ENCODE measurements around the gene CACNG7. TPM values are rescaled to one million over a fixed set of nuclear protein-coding genes. Genes with fewer than 3 reads are reported as not detected.
A peak's percentile ranks its signal among the peaks of the same experiment; 100 is the strongest.
"Not testable (repeated sequence)": the region's sequence is repeated elsewhere in the genome, so short reads cannot be mapped to it uniquely, and the experiment has no call there.

CACNG7 gene
- polyA plus RNA-seq, 1 donor from 2014 or later: 27.8 TPM

- TF ChIP-seq MXI1 (conservative IDR thresholded peaks at IDR 0.05; ENCODE audit: poor library complexity, severe bottlenecking) (no peak), EP300 (conservative IDR thresholded peaks at IDR 0.05; ENCODE audit: poor library complexity, severe bottlenecking) (no peak), RAD21 (conservative IDR thresholded peaks at IDR 0.05) (no peak), SMC3 (conservative IDR thresholded peaks at IDR 0.05; ENCODE audit: poor library complexity) (no peak), CTCF (IDR thresholded peaks at IDR 0.05; ENCODE audit: poor library complexity, severe bottlenecking) (no peak), TAF1 (IDR thresholded peaks at IDR 0.05; ENCODE audit: low read depth) (no peak), REST (IDR thresholded peaks at IDR 0.05; ENCODE audit: borderline replicate concordance) (no peak)
- H3K9me2 ChIP-seq (ENCODE audit: insufficient read depth, low read length): no peaks in the 10 kb centered on the region
- peak overlapping the region; percentile 85 for H3K27ac ChIP-seq (ENCODE audit: low read length)
- peak overlapping the region; percentile 83 for H3K9ac ChIP-seq (ENCODE audit: low read length)
- H4K20me1 ChIP-seq (ENCODE audit: insufficient read depth): peaks cover 14% of the 10 kb centered on the region
- peaks cover 11% of the 10 kb centered on the region for H3K79me2 ChIP-seq (replicated peaks; ENCODE audit: insufficient read depth, low read length)
- H3K9me3 ChIP-seq (ENCODE audit: low read length): no peaks in the 10 kb centered on the region
- H2AFZ ChIP-seq (ENCODE audit: low read depth, low read length): no peak overlapping the region
- H3K27me3 ChIP-seq (ENCODE audit: insufficient read depth, low read depth, low read length): no peaks in the 10 kb centered on the region
- H3K4me3 ChIP-seq (ENCODE audit: low read length): peak overlapping the region; percentile 88
- no peaks in the 10 kb centered on the region for H3K36me3 ChIP-seq (ENCODE audit: insufficient read depth, low read length)
- H3K4me2 ChIP-seq (ENCODE audit: low read length): peak overlapping the region; percentile 97
- no peaks in the 10 kb centered on the region for H3F3A ChIP-seq (ENCODE audit: insufficient read depth, low read length, poor library complexity, severe bottlenecking)
These were observed 40.8 kb upstream of the CACNG7 start for GRCh38 chr19:53868091-53868891.

- peak overlapping the region; percentile 85 for H3K27ac ChIP-seq (ENCODE audit: low read length)
- H3K4me2 ChIP-seq (ENCODE audit: low read length): peak overlapping the region; percentile 97
- no peaks in the 10 kb centered on the region for H3K9me2 ChIP-seq (ENCODE audit: insufficient read depth, low read length)
- peaks cover 11% of the 10 kb centered on the region for H3K79me2 ChIP-seq (replicated peaks; ENCODE audit: insufficient read depth, low read length)
- H3F3A ChIP-seq (ENCODE audit: insufficient read depth, low read length, poor library complexity, severe bottlenecking): no peaks in the 10 kb centered on the region
- no peak overlapping the region for H2AFZ ChIP-seq (ENCODE audit: low read depth, low read length)
- no peaks in the 10 kb centered on the region for H3K36me3 ChIP-seq (ENCODE audit: insufficient read depth, low read length)
- TF ChIP-seq TAF1 (IDR thresholded peaks at IDR 0.05; ENCODE audit: low read depth): no peak
- TF ChIP-seq MXI1 (conservative IDR thresholded peaks at IDR 0.05; ENCODE audit: poor library complexity, severe bottlenecking): peak; percentile 46
- peak; percentile 22 for TF ChIP-seq REST (IDR thresholded peaks at IDR 0.05; ENCODE audit: borderline replicate concordance)
- TF ChIP-seq EP300 (conservative IDR thresholded peaks at IDR 0.05; ENCODE audit: poor library complexity, severe bottlenecking): peak; percentile 38
- no peaks in the 10 kb centered on the region for H3K9me3 ChIP-seq (ENCODE audit: low read length)
- H4K20me1 ChIP-seq (ENCODE audit: insufficient read depth): peaks cover 14% of the 10 kb centered on the region
- H3K4me3 ChIP-seq (ENCODE audit: low read length): peak overlapping the region; percentile 88
- peak overlapping the region; percentile 83 for H3K9ac ChIP-seq (ENCODE audit: low read length)
- H3K27me3 ChIP-seq (ENCODE audit: insufficient read depth, low read depth, low read length): no peaks in the 10 kb centered on the region
These were observed 39.9 kb upstream of the CACNG7 start for GRCh38 chr19:53868892-53869804.

GRCh38 chr19:53869805-53870484, 39.1 kb upstream of the CACNG7 start:
- H4K20me1 ChIP-seq (ENCODE audit: insufficient read depth): peaks cover 14% of the 10 kb centered on the region

More at GRCh38 chr19:53869805-53870484, 39.1 kb upstream of the CACNG7 start:
- not testable (repeated sequence) for H3K9me3 ChIP-seq (ENCODE audit: low read length); H3K36me3 ChIP-seq (ENCODE audit: insufficient read depth, low read length); H3K27me3 ChIP-seq (ENCODE audit: insufficient read depth, low read depth, low read length); H3K4me2 ChIP-seq (ENCODE audit: low read length); H3K9me2 ChIP-seq (ENCODE audit: insufficient read depth, low read length); H3F3A ChIP-seq (ENCODE audit: insufficient read depth, low read length, poor library complexity, severe bottlenecking); H2AFZ ChIP-seq (ENCODE audit: low read depth, low read length)
- Histone ChIP-seq H3K79me2 (replicated peaks; ENCODE audit: insufficient read depth, low read length) (peaks cover 11% of the 10 kb centered on the region), H3K27ac (ENCODE audit: low read length) (peak overlapping the region; percentile 85), H3K9ac (ENCODE audit: low read length) (peak overlapping the region; percentile 83), H3K4me3 (ENCODE audit: low read length) (peak overlapping the region; percentile 88)
